Stimulated activated CD8-positive, alpha-beta memory T cell treated with anti-CD3 and anti-CD28 coated beads, Interleukin-4, amount 100 ng/mL, for 24 hours (primary cell): Measurements from ENCODE around the gene PDX1.
"Not testable (repeated sequence)": the region's sequence is repeated elsewhere in the genome, so short reads cannot be mapped to it uniquely, and the experiment has no call there.

ENCODE experiments used
- DNase-seq: peaks from one replicate; pipeline ENCODE4 v3.0.0-alpha.2; 2020; ENCODE audit warnings: low read depth

PDX1 gene

DNA sequence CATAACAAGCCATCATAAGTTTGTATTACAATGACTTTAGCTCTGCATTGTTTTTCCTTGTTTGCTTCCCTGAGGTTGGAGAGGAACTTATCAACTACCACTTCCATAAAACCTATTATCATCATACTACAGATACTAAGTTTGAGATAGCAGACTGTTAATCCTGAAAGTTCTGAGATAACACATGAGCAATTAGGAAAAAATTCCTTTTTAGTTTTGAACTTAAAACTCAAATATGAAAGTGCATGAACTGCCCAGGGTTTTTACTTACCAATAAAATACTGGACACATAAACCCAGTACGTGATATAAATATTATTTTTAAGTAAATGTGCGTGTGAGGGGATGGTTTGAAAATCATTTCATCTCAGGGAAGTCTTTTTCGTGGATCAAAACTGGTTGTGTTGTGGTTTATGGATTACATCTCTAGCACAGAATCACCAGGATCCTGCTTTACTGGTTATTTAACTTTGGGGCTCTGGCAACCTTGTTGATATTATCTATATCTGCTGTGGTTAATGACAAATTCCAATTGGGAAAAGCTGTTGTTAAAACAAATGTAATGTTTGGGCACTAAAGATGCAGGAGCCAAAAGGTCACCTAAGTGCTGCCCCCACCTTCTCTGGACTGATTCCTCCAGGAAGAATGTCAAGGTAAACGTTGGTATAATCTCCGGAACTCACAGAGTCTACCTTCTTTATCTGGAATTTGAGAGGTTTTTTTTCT is 36.9 kb downstream of the PDX1 start:
- no peak for DNase-seq

DNA sequence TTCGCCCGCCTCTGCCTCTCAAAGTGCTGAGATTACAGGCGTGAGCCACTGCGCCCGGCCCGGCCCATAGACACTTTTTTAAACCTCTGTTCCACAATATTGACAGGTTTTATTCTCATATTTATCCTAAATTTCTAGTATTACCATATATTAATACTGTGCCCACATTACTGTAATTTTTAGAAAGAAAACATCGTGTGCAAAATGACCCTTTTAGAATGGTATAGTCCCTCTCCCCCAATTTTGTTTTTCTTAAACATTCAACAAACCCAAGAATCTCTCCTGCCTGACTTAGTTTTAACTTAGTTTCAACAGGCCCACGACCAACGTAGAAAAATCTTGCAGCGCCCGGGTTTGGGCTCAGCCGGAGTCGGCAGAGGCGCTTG is 40.2 kb downstream of the PDX1 start:
- DNase-seq, result no peak

DNA sequence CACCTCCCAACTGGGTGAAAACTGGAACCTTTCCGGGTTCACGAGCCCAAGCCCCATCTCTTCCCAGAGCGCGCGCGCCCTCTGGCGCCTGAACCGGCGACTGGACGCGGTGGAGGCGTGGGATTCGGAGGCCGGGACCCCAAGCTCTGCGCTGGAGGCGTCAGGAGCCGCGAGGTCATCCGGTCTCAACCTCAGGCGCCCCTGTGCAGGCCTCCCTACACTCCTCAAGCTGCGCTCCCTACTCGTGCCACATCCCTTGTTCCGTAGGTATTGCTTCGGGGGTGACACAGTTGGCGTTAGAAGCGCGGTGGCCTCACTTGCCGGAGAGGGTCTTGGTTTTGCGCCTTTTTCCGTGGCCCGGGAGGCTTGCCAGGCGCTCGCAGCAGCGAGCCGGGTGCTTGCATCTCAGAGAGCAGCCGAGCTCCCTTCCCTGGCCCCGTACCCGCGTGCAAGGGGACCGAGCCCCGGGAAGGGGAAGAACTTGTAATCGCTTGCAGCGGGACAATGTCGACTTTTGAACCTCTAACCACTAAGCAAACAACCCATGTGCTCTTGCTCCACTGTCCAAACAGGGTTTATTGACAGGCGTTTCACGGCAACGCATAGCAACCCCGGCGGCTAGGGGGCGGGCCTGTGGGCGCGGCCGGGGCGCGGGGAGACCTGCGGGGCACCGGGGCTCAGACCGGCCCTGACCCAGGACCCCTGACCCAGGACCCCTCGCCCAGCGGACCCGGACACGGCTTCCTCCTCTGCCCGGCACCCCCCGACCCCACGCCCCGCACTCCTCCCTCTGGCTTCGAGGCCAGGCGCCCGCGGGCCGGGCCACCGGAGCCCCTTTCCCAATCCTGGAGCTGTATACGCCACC is 40.8 kb downstream of the PDX1 start:
- DNase-seq, result no peak

DNA sequence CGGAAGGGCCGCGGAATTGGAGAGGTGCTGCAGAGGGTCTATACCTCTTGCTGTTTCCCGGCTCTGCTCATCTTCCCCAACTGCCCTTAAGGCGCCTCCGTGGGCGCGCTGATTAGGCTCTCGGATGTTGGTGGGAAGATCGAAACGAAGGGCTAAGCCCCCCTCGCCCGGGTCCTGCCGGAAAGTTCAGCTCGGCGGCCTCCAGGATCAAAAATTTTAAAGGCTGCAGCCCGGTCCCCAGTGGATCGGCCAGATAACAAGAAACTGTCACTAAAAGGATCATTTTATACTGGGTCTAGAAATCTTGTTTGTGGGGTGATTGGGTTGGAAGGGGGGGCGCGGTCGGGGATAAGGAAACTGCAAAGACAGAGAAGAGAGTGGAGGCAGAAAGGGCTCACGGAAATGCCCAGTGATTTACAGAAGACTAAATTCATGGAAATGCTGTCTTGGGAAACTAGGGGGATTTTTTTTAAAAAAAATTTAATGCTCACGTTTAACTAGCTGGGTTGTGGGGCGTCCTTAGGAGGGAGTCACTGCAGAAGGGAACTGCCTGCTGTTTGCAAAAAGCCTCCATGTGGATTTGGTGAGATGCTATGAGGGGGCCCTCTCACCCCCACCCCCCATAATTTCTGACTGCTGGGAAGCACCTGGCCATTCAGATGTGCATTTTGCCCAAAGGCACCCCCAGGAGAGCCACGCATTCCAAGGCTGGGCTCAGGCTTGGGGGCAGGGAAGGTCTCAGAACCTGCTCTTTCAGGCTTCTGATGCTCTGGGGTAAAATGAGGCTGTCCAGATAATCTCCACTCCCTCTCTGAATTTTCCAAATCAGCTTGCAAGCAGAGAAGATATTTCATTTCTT is 41.7 kb downstream of the PDX1 start:
- no peak for DNase-seq

DNA sequence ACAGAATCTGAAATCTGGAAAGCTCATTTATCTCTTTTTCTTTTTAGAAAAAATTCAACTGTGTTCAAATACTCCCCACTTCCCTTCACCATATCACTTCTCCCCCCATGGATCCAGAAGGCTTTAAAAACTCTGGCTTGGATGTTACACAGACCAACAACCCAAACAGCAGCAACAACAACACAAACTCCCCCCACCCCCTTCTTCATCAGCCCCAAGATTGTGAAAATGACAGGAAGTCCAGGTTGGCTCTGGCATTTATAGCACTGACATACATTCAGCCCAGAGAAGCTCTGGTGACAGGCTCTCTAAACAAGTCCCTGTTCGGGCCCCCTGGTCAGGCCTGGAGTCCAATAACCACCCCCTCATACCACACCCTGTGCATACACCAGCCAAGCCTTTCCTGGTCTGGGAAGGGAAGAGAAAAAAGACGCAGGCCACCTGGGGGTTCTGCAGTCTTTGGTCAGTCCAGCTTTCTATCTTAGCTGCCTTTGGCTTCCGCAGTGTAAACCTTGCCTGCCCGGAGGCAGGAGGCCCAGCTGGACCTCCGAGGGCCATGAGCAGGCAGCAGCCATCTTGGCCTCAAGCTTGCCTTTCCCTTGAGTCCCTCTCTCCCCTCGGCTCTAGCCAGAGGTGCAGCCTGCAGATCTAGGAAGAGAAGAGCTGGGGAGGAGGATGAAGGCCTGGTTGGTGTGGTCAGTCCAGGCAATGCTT is 42.5 kb downstream of the PDX1 start:
- DNase-seq, result no peak

DNA sequence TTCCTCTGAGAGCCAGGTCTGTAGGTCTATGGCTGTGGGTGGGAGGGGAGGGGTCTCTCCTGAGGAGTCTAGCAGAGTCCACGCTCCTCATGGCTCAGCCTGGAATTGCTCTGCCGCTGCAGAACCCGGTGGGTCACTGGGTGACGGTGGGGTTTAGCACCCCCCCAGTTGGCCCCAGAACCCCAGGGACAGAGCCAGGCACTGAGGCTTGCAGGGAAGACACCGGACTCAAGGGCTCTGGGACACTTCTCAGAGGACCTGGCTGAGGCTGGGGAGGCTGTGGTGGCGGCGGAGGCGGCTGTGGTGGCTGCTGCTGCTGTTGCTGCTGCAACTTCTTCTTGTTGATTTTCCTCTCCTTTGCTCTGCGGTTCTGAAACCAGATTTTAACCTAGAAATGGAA is 43.2 kb downstream of the PDX1 start:
- DNase-seq, result no peak

DNA sequence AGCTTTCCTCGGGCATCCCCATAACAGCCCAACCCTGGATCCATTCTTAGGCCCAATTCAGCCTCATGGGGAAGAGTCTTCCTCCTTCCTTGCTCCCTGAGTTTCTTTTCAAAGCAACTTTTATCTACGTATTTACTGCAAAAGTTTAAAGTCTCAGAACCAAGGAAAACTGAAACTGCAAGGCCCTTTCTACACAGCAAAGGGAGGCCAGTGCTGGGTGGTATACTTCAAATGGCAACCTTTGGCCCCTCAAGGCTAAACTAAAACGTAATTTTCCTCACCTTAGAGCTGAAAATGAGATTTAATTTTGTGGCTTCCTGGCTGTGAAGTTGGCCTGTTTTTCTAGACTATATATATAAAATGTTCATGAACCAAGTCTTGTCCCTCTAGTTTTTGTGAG is 43.7 kb downstream of the PDX1 start:
- DNase-seq, result no peak

DNA sequence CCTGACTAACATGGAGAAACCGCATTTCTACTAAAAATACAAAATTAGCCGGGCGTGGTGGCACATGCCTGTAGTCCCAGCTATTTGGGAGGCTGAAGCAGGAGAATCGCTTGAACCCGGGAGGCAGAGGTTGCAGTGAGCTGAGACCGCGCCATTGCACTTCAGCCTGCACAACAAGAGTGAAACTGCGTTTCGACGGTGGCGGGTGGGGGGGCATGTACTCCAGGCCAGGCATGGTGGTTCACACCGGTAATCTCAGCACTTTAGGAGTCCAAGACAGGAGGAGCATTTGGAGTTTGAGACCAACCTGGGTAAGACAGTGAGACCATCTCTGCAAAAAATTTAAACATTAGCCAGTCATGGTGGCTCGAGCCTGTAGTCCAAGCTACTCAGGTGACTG is 44.4 kb downstream of the PDX1 start:
- not testable (repeated sequence) for DNase-seq

DNA sequence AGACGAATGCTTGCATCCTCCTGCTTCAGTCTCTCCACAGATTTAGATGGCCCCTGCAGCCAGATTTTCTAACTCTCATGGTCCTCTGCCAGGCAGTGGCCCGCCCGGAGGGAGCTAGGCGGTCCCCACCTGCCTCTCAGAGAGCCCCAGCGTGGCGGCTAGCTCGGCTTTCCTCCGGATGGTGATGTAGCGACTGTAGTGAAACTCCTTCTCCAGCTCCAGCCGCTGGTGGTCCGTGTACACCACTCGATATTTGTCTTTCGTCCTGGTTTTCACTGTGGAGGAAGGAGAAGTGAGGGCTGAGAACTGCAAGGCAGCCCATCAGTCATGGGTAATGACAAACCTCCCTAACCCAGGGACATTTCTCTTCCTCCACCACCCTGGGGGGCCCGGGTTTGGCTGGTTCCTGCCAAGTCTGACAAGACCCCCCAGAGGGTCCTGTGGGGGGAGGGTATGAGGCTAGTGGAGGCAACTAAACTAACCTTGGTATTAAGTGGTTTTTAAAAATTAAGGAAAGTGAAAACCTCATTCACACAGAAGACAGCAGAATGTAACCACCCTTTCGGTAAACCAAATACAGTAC is 45.0 kb downstream of the PDX1 start:
- no peak for DNase-seq

DNA sequence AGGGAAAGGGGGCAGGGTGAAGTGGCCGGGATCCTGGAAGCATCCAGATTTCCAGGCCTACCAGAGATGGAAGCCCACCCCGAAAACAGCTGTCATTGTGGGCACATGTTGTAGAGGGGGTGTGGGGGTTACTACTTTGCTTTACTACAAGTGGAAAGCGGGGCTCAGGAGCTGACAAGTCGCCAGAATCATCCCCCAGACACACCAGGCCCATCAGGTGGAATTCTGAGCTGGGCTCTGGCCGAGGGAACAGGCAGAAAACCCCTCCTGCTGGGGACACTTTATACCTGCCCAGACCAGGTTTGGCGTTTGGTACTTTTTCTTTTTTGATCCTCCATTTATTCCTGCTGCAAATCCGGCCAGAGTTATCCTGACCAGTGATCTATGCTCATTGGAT is 45.5 kb downstream of the PDX1 start:
- DNase-seq, result no peak

DNA sequence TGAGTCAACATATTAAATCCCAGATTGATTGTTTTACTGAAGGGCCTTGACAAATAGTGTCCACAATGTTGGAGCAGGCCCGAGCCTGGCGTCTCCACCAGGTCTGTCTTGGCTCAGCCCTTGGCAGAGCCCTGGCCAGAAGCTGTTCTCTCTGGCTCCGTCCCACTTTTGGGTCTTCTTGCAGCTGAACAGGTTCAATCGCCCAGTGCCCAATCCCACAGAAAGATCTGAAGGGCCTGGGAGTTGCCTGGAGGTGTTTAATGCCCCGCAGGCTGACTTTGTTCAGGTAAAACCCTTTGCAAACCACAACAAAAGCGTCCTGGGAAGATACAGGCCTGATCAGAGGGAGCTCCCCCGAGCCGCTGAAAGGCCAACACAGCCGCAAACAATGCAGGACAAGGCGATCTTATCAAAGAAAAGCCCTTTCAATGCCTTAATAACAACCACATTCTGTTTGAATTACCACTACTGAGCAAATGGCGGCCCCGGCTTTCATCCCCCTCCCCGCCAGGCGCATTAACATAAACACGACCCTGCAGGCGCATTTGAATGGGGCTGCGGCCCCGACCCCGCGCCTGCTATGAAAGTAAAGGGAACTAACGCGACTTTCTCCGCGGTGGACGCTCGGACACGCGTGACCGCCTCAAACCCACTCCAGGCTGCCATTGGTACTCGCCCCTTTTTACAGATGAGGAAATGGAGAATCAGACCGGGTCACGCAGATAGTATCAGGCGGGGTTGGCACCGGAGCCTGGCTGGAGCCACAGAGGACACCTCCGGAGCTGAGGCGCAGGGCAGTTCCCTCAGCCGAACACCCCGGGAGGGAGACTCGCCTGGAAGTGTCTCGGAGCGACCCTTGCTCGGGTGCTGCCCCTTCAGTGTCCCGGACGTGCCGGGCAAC is 46.2 kb downstream of the PDX1 start:
- no peak for DNase-seq

DNA sequence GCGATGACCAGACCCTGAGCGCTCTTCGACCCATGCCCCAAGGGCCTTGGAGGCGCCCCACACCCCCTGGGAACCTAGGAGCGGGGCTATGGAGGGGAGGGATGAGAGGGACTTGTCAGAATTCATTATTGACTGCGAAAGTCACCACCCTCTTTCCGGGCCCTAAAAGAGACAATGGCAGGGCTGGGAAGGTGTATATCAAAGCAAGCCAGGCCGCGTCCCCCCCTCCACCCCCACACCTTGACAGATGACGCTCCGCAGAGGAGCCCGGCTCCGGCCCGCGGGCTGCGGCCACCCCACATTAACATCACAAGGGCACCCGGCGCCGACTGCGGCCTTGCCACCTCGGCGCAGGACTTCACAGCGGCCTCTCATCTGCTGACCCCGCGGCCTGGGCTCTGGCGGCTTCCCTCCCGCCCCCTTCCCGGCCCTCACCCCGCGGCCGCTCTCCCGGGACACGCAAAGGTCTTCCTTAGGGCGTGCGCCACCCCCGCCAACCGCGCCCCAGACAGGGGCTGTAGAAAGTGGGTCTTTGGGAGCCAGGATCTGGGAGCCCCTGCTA is 46.9 kb downstream of the PDX1 start:
- no peak for DNase-seq

DNA sequence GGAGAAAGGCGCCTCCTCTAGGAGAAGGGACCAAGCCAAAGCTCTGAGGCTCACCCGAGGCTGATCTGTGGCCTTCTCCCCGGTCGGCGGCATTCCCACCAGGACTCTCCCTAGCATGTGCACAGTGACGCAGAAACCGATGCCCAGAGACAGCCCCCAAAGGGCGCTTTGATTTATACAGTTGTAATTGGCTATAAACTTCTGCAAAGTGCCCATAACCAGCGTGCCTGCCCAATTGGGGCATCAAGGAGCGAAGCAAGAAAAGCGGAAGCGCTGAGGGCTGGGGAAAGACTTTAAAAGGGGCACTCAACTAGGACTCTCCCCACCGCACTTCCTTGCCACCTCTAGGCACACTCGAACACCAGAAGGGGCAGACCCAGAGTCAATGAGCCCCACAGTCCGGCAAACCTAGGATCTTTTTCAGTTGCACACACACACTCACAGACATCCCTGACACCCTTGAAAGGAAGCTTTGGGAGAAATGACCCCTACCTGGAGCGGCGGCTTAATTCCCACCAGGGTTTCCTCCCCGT is 47.5 kb downstream of the PDX1 start:
- DNase-seq, result no peak

DNA sequence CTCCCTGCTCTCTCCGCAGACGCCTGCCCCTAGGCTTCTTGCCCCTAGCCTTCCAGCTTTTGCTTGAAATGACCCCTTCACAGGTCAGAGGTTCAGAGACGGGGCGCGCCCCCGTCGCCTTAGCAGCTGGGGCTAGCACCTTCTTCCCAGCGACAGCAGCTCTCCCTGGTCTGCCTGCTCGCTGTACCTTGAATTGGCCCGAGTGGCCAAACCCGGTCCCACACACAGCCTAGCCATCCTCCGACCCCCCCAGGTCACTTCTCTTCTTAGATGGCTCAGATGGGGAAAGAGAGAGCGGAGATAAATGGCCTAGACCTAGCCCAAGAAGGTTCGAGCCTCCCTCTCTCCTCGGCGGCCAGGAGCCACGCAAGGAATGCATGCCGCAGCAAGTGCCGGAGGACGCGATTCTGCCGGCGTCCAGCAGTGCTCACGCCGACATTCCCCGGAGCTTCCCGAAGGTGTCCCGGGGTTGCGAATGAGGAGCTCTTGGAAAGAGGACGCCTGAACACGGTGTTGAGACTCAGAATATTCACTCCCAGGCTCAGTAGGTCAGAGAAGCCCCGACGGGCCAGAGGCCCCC is 48.0 kb downstream of the PDX1 start:
- no peak for DNase-seq

DNA sequence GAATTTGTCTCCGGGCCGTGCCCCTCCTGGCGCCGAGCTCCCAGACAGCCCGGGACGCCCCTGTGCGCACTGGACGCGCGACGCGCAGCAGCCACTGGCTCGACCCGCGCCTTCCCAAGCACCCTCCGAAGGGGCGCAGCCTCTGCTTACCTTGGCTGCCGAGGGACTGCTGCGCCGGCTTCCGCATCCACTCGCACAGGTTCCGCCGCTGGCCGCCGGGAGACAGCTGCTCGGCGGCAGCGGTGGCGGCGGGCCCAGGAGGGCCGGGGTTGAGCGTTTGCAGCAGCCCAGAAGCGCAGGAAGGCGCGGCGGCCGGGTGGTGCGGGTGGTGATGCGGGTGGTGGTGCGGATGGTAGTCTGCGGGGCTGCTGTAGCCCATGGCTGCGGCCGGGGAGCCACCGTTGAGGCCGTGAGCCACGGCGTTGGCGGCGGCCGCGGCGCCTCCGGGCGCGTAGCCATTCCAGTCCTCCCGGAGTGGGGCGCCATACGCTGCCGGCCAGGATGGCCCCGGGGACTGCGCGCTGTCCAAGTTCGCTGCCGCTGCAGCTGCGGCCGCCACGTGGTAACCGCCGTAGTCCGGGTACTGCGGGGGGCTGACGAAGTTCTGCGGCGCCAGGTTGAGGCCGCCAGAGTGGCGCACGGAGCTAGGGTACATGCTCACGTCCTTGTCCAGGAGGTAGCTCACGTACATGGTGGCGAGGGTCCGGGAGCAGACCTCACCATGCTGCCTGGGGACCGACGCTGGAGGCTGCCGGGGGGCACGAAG is 48.7 kb downstream of the PDX1 start:
- DNase-seq, result no peak

DNA sequence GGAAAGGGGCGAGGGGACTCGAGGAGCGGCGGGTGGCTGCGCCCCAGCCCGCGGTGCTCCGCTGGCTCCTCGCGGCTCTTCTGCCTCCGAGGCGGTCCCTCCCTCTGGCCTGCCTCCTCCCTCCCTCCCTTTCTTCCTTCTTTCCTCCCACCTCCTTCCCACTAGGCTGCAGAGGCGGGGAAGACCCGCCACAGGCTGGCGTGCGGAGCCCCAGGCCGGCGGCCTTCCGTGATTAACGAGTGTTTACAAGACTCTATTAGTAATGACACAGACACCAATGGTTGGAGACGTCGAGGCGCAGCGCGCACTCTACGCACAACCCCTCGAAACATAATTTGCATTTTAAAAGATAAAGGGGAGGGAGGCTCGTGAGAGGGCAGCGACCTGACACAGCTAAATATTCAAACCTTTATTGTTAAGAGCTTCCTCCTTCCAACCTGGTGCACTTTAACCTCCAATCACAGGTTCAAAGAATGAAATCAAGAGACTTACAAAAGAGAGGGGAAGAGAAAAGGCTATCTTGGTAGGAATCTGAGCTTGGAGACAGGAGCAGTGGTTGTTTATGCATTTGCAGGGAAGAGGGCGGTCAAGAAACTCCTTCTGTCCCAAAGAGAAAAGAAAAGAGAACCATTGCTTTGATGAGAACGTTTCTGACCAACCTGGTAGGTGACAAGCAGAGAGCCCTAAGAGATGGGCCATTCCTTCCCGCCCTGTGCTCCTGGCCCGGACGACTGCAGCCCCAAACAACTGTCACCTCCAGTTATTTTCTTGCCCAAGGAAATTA is 49.5 kb downstream of the PDX1 start, which contains the start of gene CDX2:
Gene CDX2 (minus strand): TSS at position 234 of the 784 bp plus-strand sequence. CDS start 309 bp downstream, outside the sequence.
- no peak for DNase-seq

DNA sequence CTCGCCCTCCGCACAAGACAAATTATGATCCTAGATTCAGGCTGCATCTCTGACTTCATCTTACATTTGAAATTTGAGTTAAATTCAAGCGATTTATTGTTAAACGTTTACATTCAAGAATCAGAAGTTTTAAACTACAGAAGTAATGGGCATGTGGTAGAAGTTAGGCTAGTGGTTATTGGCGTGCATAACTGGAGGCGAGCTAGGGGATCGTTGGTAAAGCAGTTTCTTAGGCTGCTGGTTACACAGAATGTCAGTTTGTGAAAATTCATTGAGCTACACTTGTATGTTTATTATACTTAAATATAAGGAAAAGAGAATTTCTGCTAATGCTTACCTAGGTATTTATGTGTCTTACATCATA is 50.0 kb downstream of the PDX1 start:
- DNase-seq, result no peak
